Measurements from ENCODE around the gene TSNAX.

Gene TSNAX

DNA sequence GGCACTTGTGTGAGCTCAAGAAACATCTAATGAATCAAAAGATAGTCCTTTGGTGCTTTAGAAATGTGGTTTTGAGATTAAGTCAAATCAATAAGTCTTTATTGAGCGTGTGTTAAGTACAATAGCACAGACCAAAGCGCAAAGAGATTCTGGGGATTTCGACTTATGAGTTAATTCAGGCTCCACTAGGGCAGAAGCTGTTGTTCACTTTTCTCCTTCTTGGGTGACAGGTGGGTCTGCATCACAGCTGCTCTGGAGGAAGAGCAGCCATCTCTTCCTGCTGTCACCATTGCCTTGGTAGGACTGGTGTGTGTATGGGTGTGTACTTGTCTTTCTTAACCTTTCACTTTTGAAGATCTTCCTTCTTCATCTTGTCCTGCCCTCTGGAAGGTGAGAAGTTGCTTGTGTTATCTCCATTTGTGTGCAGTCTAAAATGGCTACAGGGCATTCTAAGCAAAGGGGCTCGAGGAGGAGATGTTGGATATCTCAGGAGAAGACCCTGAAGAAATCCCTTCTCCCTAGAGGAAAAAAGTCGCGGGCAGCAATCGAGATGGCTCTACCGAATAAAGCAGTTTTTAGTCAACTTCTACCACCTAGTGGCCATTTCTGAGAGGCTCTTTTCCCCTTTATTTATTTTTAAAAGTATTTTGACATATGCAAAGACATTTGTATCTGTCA is 75.3 kb downstream of the TSNAX start:
- DNase-seq, result peak; percentile 55 to 86

DNA sequence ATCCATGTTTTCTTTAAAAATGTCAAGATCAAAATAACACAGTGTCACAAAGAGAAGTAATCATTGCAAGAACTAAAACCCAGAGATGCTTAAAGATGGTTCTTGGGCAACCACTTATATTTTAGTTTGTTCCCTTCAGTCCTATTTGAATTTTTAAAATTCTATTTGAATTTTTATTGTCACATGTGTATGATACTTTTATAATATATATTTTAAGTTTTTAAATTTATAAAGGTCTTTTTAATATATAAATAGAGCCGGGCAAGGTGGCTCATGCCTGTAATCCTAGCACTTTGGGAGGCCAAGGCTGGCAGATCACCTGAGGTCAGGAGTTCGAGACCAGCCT is 75.8 kb downstream of the TSNAX start:
- DNase-seq, result no peak

DNA sequence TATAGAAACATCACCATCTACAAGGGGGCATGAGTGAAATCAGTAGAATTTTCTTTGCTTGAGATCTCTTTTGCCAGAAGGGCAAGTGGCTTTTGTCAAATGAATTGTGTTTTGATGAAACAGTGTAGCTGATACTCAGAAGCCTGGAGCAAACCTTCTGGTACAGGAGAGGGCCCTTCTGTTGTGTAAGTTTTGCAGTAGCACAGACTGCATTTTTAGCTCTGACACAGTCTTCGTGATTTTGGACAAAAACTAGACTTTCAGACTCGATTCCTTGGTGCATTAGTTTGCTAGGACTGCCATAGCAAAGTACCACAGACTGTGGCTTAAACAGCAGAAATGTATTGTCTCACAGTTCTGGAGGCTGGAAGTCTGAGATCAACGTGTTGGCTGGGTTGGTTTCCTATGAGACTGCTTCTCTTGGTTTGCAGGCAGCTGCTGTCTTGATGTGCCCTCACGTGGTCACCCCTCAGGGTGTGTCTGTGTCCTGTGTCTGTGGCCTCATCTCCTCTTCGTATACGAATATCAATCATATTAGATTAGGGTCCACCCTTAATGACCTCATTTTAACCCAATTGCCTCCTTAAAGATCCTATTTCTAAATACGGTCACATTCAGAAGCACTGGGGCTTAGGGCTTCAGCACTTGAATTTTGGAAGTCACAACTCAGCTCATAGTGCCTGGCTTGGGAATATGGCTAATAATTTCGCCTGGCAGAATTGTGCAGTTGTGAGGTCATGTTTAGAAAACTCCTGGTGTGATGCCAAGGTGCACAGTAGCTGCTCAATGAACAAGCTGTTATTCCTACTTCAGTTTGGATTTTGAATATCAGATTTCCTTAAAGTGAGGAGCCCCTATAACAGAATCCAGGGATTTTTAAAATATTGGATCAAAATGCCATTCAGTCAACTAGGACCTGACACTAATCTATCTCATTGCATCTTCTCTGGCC is 77.0 kb downstream of the TSNAX start:
- DNase-seq, result no peak

- no peak for DNase-seq
These were observed 78.2 kb downstream of the TSNAX start for GRCh38 chr1:231606712-231607111.

DNA sequence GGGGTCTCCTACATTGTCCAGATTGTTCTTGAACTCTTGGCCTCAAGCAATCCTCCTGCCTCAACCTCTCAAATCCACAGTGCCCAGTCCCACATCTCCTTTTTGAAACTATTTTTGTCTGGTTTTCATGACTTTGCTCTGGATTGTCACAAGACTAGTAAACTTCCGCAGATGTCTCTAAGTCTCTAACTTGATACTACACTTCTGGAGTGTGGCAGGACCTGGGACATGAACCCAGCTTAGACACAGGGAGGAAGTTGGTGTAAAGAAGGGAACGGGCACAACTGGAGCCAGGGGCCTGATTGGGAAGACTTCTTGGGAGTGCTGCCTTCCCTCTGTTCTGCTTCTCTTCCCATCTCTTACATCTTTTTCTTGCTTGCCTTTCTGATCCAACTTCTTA is 81.9 kb downstream of the TSNAX start:
- peak in 1 of 2 donors; percentile 5 for DNase-seq

DNA sequence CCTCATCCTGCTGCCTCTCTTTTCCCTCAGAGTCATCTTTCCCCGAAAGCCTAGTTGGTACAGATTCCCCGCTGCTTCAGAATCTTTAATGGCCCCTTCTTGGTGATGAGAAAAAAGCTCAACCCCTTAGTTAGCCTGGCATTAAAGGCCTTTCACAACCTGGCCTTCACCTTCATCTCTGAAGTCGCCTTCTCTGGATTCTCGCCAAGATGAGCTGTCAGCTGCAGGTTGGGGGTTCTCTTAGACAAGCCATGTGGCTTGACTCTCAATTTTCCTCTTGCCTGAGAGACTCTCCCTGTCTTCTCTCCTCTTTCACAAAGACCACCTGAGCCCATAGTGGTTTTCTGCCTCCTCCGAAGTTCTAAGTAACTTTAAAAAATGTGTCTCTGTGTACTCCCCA is 82.6 kb downstream of the TSNAX start:
- no peak for DNase-seq

DNA sequence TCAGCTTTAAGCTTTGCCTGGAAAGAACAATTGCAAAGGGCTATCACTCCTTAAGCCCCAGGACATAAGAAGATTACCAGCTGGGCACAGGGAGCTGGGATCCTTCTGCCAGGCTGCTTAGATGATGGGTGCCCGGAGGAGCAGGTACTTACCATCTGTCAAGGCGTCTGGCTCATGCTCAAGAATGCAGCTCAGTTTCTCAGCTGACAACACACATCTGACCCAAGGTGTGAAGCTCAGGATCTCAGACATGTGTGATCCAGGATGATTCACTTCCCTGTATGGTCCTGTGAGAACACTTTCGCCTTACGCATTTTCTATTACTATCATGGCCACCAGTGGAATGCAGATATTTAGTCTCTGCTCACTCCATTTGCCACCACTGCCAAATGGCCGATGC is 83.4 kb downstream of the TSNAX start:
- DNase-seq, result no peak

DNA sequence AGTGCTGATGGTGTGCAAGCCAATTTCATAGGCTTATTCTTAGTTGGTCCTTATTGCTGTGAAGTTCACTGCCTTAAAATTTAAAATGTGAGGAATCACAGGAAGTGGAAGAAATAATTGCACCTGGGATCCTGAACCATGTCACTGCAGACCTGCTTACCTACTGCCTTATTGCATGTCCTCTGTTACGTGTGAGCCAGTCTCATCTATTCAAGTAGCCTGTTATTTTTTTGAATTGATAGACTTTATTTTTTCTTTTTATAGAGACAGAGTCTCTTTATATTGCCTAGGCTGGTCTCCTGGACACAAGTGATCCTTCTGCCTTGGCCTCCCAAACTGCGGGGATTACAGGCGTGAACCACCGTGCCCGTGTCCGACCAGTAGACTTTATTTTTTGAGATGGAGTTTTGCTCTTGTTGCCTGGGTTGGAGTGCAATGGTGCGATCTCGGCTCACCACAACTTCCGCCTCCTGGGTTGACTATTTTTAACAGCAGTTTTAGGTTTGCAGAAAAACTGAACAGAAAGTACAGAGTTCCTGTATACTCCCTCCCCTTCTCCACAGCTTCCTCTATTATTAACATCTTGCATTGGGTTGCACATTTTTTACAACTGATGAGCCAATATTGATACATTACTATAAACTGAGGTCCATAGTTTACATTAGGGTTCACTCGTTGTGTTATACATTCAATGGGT is 84.1 kb downstream of the TSNAX start:
- peak; percentile 78 to 82 for DNase-seq

- peak in 1 of 2 donors; percentile 51 for DNase-seq
These were observed 85.2 kb downstream of the TSNAX start for GRCh38 chr1:231613419-231614349.
